Retina (tissue), 1 donor: ENCODE measurements around the gene HEATR5A.
"Not testable (repeated sequence)": the region's sequence is repeated elsewhere in the genome, so short reads cannot be mapped to it uniquely, and the experiment has no call there.

Experiments
- DNase-seq: peaks from one replicate; pipeline ENCODE4 v3.0.0-alpha.2; 2016

The HEATR5A gene

DNA sequence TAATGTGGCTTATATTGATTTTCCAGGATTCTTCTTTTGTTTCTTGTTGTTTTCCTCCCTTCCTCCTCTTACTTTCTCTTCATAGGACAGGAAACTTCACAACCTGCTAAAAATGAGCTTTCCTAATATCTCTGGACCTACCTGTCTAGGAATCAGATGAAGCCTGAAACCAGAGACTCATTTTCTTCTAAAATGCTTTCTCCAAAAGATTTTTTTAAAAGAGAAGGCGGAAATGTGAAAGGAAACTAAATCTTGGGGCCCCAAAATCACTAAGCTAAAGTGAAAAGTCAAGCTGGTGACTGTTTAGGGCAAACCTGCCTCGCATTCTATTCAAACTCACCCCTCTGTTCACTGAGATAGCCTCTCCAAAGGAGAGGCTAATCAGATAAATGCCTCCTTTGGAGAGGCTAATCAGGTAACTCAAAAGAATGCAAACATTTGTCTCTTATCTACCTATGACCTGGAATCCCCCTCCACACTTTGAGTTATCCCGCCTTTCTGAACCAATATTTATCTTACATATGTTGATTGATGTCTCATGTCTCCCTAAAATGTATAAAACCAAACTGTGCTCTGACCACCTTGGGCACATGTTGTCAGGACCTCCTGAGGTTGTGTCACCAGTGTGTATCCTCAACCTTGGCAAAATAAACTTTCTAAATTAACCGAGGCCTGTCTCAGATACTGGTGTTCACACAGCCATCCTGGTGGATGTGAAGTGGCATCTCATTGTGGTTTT is 140.0 kb downstream of the HEATR5A start:
- no peak for DNase-seq

DNA sequence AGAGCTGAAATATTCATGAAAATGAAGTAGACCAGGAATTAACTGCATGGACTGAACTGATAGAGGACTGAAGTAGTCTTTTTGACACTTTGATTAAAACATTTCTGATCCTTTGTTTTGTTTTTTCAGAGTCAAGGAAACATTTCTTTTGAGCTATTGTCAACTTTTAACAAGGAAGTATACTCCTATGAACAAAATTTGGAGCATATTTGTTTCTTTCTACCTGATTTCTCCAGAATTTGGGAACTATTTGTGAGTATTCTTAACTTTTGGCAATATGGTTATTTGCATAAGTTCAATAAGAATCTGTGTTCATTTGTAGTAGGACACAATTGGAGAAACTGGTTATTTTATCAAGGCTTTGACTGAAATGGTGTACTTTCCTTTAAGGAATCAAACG is 141.5 kb downstream of the HEATR5A start:
- no peak for DNase-seq

DNA sequence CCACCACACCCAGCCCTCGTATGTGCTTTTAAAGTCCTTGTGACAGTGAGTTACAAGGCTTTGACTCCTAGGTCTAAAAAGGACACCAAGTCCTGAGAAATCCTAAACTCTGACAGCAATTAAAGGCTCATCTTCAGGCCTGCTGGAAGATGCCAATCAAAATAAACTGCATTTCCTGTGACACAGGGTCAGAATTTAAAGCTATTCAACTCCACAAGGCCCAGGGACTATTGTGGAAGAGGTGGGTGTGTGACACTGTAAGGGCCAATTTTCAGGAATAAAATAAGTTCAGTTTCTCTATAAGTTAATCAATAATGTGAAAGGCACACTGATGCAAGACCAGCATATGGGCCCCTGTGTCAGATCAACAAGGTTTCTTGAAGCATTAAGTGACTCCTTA is 143.3 kb downstream of the HEATR5A start:
- DNase-seq: no peak

DNA sequence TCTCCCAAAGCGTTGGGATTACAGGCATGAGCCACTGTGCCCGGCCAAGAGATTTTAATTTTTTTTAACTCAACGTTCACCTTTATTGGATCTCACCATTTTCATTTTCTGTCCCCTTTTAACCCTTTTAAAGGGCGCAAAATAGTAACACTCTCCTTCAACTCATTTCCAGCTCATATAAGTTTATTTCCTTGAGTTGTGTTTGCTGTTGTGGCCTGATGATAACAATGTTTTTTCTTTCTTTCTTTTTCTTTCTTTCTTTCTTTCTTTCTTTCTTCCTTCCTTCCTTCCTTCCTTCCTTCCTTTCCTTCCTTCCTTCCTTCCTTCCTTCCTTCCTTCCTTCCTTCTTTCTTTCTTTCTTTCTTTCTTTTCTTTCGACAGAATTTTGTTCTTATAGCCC is 143.9 kb downstream of the HEATR5A start:
- DNase-seq: not testable (repeated sequence)

DNA sequence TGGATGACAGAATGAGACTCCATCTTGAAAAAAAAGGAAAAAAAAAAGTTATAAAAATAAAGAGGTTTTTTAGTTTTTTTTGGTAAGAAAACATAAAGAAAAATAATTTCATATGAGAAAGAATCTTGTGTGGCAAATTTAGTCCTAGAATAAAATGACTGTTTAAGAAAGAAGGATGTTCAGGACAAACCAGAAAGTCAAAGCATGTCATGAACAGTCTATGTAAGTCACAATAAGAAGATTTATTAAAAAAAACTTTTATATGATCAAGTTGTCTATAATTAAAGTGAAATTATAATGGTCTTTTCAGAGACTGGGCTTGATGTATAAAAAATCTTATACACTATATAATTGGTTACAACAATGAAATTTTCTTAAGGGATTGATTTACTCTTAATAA is 144.6 kb downstream of the HEATR5A start:
- no peak for DNase-seq

DNA sequence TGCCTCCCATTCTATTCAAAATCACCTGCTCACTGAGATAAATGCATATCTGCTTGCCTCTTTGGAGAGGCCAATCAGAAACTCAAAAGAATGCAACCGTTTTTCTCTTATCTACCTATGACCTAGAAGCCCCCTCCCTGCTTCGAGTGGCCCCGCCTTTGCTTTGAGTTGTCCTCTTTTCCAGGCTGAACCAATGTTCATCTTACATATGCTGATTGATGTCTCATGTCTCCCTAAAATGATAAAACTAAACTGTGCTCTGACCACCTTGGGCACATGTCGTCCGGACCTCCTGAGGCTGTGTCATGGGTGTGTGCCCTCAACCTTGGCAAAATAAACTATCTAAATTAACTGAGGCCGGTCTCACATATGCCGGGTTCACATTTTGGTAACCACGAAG is 148.7 kb downstream of the HEATR5A start:
- DNase-seq: no peak

DNA sequence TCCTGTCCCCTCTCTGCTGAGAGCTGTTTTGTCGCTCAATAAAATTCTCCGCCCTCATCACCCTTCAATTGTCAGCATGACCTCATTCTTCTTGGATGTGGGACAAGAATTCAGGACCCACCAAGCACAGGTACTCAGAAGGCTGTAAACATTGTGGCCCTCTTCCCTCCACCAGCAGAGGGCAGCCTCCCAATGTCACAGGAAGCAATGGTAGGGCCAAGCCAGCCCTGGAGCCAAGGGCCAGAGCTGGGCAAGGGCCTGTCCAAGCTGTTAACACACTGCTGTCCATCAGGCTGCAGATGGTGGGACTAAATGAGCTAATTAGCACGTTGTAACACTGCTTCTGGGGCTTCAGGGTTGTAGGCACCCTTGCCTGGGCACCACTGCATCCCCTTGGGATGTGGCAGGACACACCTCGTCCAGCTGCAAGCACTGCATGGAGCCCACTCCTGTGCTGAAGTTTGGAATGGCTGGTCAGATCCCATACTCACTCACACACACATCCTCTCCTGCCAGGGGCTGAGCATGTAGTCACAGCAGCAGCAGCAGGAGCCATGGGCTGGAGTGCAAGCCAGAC is 150.1 kb downstream of the HEATR5A start:
- DNase-seq: no peak

DNA sequence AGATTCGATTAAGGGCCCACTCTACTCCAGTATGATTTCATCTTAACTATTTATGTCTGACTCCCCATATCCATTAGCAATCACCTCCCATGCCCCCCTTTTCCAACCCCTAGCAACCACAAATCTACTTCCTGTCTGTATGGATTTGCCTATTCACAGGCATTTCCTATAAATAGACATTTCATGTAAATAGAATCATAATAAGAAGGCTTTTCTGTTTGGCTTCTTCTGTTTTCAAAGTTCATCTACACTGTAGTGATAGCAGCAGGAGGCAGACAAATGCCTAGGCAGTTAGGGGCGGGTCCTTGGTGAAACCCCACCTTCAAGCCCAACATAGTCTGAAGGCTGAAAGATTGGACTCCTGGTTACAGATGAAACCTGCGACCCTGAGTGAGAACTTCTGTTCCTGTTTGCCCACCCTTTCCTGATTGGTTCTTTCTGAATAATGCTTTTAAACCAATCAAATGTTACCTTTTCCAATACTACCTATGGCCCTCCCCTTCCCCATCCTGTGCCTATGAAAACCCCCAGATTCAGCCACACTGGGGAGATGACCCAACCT is 150.6 kb downstream of the HEATR5A start:
- no peak for DNase-seq

DNA sequence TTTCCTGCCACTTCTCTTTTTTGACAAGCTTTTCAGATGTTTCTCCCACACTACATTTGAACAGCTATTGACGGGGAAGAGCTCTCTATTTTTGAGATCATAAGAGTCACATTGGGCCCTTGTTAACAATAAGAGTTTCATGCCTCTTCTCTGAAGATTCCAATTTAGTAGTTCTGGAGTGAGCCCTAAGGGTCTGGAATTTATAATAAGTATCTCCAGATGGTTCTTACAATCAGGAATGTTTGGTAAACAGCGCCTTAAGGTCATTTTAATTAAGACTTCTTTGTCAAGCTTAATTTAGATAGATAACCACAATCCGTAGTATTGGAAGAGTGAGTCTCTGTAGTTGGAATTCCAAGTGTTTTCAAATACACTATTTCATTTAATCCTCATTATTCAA is 152.1 kb downstream of the HEATR5A start:
- no peak for DNase-seq

DNA sequence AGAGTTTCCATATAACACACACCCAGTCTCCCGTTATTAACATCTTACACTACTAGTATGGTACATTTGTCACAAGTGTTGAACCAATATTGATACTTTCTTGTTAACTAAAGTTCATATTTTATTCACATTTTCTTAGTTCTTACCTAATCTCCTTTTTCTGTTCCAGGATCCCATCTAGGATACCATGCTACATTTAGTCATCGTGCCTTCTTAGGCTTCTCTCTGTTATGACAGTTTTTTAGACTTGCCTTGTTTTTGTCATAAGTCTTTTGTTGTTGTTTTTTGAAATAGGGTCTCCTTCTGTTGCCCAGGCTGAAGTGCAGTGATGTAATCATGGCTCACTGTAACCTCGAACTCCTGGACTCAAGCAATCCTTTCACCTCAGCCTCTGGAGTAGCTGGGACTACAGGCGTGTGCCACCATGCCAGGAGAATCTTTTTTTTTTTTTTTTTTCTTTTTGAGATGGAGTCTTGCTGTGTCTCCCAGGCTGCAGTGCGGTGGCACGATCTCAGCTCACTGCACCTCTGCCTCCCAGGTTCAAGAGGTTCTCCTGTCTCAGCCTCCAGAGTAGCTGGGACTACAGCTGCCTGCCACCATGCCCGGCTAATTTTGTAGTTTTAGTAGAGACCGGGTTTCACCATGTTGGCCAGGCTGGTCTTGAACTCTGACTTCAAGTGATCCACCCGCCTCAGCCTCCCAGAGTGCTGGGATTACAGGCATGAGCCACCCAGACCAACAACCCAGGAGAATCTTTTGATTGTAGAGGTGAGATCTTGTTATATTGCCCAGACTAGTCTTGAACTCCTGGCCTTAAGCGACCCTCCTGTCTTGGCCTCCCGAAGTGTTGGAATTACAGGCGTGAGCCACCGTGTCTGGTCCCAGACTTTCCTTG is 153.7 kb downstream of the HEATR5A start:
- DNase-seq: no peak

DNA sequence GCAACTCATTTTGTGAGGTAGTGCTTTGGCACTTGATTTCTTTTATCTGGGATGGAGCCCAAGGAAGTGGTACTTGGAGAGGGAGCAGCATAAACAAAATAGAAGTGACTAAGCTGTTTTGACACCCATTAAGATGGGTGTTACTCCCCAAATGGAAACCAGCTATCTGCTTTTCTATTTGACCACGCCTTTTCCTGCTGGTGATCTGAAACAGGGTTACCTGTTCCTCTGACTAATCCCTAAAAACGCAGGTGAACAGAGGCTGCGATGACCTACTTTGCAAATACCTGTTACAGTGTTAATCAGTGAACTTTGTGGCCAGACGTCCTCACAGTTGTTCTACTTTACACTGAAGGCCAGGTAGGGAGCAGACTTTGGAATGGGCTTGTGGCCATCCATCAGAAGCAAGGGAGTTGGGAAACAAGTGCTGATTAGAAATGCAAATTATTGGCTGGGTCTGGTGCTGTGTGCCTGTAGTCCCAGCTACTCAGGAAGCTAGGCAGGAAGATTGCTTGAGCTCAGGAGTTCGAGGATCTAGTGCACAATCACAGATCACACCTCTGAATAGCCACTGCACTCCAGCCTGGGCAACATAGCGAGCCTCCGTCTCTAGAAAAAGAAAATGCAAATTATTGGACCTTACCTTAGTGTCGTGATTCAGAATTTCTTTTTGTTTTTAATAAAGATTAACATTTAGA is 154.5 kb downstream of the HEATR5A start:
- no peak for DNase-seq

DNA sequence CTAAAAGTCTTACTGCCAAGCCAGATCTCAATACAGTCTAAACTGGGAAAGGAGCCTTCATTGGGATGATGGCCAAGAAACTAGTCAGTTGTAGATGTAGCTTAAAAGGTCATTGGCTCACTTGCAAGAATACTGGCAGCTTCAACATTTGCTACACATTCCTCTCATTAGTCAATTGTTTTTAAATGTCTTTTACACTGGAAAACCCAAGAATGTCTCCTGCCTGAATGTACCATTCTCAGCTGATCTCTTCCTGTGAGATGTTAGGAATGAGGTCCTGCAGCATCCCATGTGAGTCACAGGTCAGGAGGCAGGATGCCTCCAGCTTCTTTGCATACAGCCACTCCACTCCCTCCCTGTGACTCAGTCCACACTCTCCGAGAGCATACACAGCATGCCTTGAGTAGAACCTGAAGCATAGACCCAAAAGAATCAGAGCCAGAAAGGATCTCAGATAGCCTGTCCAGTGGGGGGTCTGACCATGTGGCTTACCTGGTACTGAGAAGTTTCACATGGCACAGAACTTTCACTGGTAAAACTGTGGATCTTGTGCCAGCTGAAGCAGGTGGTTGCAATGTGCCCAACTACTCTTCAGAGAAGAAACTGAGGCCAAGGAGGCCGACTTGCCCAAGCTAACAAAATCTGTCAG is 156.7 kb downstream of the HEATR5A start:
- DNase-seq: no peak

DNA sequence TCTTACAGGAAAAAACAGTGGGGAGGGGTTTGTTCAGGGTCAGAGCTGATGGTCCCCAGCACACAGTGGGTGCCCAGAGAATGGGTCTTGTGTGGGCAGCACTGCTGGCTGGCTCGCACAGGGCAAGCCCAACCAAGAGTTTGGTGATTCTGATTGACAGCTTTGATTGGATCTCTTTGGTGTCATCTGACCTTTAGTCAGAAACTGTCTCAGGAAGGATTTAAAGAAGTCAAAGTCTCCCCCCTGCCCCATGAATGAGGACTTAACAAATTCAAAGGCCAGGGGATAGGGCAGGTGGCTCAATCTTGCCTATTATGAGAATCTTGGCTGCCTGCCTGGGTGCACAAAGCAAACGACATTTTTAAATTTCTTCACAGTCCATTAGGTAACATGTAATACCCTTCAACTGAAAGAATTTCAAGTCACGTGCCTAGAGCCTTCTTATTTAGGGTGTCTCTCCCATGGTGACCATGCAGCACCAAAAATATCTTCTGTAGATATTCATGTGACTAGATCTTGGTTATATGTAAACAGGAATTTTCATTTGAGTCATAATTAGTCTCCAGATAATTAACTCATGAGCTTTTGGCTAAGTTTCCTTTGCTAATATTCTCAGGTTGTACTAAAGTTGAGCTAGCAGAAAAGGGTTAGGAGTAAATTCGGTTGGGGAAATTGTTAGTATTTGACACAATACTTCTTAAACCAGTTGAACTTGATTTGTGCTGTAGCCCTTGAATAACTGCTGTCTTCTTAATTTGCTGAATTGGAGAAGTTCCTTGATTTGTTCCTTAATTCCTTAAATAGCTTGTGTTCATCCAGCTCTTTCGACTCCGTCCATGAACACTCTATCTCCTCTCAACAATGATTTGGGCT is 158.3 kb downstream of the HEATR5A start:
- DNase-seq: peak; percentile 5

DNA sequence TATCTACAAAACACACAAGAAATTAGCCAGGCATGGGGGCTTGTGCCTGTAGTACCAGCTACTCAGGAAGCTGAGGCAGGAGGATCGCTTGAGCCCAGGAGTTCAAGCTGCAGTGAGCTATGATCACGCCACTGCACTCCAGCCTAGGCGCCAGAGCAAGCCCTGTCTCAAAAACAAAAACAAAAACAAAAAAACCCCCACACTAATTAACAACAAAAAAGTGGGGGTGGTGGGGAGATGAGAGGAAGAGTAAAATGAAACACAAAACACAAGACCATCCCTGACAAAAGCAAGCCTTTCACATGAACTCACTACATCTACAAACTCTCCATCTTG is 158.9 kb downstream of the HEATR5A start:
- DNase-seq: no peak

DNA sequence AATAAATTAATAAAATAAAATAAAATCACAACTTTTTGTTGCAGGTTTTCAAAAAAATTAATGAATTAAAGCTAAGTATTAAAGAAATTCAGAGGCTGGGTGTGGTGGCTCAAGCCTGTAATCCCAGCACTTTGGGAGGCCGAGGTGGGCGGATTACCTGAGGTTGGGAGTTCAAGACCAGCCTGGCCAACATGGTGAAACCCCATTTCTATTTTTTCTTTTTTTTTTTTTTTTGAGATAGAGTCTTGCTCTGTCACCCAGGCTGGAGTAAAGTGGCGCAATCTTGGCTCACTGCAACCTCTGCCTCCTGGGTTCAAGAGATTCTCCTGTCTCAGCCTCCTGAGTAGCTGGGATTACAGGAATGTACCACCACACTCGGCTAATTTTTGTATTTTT is 161.3 kb downstream of the HEATR5A start:
- DNase-seq: not testable (repeated sequence)

DNA sequence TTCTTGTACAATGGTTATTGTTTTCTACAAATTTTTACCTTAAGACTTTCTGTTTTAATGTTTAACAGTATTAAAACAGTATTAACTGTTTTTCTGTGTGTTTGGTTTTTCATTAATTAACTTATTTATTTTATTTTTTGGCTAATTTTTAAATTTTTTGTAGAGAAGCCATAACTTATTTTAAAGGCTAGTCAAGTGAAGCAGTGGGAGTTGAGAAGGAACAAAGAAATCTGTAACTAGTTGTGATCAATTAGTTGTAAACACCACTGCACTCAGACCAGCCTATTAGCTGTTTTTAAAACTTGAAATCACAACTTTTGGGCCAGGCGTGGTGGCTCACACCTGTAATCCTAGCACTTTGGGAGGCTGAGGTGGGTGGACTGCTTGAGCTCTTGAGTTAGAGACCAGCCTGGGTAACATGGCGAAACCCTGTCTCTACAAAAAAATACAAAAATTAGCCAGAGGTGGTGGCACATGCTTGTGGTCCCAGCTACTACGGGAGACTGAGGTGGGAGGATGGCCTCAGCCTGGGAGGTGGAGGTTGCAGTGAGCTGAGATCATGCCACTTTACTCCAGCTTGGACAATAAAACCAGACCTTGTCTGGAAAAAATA is 161.8 kb downstream of the HEATR5A start:
- no peak for DNase-seq

DNA sequence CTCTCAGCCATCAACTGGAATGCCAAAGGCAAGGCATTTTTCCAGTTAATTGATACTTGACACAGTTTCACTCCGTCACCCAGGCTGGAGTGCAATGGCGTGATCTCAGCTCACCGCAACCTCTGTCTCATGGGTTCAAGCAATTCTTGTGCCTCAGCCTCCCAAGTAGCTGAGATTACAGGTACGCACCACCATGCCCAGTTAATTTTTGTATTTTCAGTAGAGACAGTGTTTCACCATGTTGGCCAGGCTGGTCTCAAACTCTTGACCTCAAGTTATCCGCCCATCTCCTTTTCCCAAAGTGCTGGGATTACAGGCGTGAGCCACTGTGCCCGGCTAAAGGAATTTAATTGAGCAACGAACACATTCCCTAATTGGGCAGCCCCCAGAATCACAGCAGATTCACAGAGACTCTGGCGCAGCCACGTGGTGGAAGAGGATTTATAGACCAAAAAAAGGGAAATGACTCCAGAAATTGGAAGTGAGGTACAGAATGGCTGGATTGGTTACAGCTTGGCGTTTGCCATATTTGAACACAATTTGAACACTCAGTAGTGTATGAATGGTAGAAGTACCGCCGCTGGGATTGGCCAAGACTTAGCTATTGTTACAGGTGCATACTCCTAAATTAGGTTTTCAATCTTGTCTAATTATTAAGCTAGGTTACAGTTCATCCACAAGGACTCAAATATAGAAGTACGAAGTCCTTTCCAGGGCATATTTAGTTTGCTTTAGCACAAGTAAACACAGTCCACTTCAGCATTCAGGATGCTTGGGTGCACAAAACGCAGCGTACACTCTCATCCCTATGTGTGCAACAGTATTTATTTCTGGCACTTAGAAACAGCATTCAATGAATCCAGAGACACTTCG is 162.6 kb downstream of the HEATR5A start:
- not testable (repeated sequence) for DNase-seq

DNA sequence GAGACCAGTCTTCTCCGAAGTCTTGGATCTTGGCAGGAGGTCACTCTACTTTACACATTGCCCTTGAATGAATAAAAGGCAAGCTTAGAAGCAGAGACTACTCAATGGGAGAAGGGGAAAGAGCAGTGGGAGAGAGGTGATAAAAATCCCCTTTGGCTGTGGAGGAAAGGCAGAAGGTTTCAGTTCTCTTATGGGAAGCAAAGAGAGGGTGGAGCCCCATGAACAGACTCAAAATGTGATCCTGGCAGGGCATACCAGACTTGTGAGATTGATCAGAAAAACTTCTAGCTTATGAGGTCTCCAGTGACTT is 163.2 kb downstream of the HEATR5A start:
- no peak for DNase-seq

DNA sequence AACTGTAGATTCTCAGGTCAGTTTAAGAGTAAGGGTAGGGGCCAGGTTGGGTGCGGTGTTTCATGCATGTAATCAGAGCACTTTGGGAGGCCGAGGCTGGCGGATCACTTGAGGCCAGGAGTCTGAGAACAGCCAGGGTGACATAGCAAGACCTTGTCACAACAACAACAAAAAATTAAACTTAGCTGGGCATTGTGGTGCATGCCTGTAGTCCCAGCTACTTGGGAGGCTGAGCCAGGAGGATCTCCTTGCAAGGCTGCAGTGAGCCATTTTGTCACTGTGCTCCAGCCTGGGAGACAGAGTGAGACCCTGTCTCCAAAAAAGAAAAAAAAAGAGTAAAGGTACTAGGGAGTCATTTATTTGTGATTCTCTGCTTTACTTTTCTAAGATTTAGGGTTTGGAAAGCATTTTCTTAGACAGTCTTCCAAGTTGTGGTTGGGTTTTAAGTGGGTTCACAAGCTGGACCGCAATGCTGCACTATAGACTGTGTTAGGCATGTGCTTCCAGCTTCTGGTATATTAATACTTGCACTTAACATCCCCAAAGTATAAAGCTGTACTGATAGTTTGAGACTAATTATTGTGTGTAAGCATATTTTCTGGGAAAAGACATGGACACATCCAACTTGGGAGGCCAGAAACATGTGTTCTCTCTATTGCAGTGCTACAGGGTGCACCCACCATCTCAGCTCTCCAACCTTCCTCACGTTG is 163.7 kb downstream of the HEATR5A start:
- DNase-seq: no peak
